Hepatocyte (in vitro differentiated cells): ENCODE results near the gene WDR37.

Experiments
- EZH2 ChIP-seq: fragments of 200-600 bp; sonication (generic); IDR thresholded peaks from 2 replicates; pipeline ENCODE4 v1.6.1; 2016; ENCODE audit warnings: antibody characterized with exemption, mild to moderate bottlenecking, borderline replicate concordance
- TF ChIP-seq, protein P1 (sequence below): fragments of 200-600 bp; sonication (generic); IDR thresholded peaks from 2 replicates; pipeline ENCODE4 v1.5.1; 2016; ENCODE audit warnings: antibody characterized with exemption, mild to moderate bottlenecking; ENCODE audit not compliant: poor library complexity

DNA sequence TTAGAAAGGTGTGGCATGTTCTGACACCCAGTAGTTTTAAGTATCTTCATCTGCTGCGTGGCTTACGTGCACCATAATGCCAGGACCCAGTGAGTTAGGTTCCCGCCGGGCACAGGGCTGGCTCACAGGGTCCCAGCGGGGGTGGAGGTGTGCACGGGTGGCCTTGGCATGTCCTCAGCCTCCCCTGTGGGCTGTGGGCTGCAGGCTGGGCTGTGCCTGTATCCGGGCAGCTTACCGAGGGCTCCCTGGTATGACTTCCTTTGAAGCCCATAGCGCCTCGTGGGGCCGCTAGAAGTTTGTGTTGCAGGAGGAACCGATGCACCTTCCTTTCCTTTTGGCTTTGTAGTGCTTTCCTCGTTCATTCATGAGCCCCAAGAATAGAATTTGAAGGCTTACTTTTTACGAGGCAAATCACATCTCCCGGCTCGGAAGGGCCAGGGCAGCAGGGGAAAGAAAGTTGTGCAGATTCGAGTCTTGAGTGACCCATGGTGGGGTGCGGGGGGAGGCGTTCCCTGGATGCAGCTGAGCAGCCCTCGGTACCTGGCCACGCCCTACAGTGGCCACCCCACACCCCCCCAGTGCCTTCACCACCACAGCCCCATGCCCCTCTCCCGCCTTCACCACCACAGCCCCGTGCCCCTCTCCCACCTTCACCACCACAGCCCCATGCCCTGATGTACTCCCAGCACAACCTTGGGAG, 113.2 kb downstream of the WDR37 start:
- TF ChIP-seq, protein P1, sequence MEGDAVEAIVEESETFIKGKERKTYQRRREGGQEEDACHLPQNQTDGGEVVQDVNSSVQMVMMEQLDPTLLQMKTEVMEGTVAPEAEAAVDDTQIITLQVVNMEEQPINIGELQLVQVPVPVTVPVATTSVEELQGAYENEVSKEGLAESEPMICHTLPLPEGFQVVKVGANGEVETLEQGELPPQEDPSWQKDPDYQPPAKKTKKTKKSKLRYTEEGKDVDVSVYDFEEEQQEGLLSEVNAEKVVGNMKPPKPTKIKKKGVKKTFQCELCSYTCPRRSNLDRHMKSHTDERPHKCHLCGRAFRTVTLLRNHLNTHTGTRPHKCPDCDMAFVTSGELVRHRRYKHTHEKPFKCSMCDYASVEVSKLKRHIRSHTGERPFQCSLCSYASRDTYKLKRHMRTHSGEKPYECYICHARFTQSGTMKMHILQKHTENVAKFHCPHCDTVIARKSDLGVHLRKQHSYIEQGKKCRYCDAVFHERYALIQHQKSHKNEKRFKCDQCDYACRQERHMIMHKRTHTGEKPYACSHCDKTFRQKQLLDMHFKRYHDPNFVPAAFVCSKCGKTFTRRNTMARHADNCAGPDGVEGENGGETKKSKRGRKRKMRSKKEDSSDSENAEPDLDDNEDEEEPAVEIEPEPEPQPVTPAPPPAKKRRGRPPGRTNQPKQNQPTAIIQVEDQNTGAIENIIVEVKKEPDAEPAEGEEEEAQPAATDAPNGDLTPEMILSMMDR: no peak
- no peak for TF ChIP-seq EZH2
